ENCODE data around the gene WBP11. TPM values are rescaled to one million over a fixed set of nuclear protein-coding genes. Genes with fewer than 3 reads are reported as not detected.

Gene WBP11
- total RNA-seq, 1 experiment from 2014 or later: 47.3 TPM

GRCh38 chr12:14846876-14847580 is 43.8 kb upstream of the WBP11 start:
- Histone ChIP-seq H3K4me3 (ENCODE audit: low read depth in 2 of 2, low read length in 2 of 2) (no peak overlapping the region), H3K36me3 (ENCODE audit: control insufficient read depth, insufficient read depth, low read length) (no peaks in the 10 kb centered on the region), H3K4me1 (ENCODE audit: control insufficient read depth, insufficient read depth, low read length) (no peaks in the 10 kb centered on the region), H3K9me3 (ENCODE audit: control insufficient read depth, insufficient read depth, low read depth, low read length) (no peaks in the 10 kb centered on the region), H3K27me3 (ENCODE audit: control insufficient read depth, insufficient read depth, low read length) (no peaks in the 10 kb centered on the region), H3K27ac (ENCODE audit: low read length) (no peak overlapping the region)
- in situ Hi-C loops (cut with HindIII; ENCODE audit: low pct_unique_long_range_greater_than_20kb, low sequenced_read_pairs) (no loop called here), intact Hi-C loops (cut with micrococcal nuclease; ENCODE audit: unreplicated experiment) (loop anchor here (10.0 kb wide), 1 partner anchor 378 kb away; the partner anchor contains the start of gene RERG)
- no peak for DNase-seq (ENCODE audit: low read depth, low spot score)
- POLR2A ChIA-PET: interaction anchor here (0.5 kb wide), 1 partner anchor 71 kb away, joined by 4 read pairs; no protein-coding TSS in a partner anchor
- no TSS peak for BruUV-seq (replicated peaks)
- TF ChIP-seq, protein P1, sequence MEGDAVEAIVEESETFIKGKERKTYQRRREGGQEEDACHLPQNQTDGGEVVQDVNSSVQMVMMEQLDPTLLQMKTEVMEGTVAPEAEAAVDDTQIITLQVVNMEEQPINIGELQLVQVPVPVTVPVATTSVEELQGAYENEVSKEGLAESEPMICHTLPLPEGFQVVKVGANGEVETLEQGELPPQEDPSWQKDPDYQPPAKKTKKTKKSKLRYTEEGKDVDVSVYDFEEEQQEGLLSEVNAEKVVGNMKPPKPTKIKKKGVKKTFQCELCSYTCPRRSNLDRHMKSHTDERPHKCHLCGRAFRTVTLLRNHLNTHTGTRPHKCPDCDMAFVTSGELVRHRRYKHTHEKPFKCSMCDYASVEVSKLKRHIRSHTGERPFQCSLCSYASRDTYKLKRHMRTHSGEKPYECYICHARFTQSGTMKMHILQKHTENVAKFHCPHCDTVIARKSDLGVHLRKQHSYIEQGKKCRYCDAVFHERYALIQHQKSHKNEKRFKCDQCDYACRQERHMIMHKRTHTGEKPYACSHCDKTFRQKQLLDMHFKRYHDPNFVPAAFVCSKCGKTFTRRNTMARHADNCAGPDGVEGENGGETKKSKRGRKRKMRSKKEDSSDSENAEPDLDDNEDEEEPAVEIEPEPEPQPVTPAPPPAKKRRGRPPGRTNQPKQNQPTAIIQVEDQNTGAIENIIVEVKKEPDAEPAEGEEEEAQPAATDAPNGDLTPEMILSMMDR (IDR thresholded peaks at IDR 0.05): no peak
- TF ChIP-seq POLR2AphosphoS5 (IDR thresholded peaks at IDR 0.05; ENCODE audit: low read depth, low read length) (no peak), SIN3A (IDR thresholded peaks at IDR 0.05; ENCODE audit: borderline replicate concordance, insufficient read depth, low read depth, low read length) (no peak)
- CTCF ChIA-PET: no interaction called here
- no peak for ATAC-seq

DNA sequence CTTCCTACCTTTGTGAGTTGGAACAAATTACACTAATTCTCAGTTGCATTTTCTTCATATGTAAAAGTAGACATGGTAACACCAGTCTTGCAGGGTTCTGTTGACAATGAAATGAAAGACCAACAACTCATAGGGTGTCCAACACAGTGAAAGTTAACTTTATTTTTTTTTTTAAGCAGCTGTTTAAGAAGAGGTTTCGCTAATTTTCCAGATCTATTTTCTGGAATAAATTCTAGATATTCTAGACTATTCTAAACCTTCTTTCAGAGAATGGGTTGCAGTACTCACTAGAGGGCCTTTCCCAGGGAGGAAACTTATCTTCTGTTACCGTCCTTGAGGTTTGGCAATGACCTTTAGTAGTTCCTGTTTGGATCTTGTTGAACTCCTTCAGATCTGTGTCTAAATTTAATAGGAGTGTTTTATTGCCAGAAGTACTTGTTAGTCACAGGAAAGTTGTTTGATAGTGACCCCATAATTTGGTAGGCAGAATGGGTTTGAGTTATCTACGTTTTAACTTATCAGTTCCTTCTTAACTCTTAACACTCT is 42.8 kb upstream of the WBP11 start:
- intact Hi-C loops (cut with micrococcal nuclease; ENCODE audit: unreplicated experiment): loop anchor here (10.0 kb wide), 1 partner anchor 379 kb away; the partner anchor contains the start of gene RERG
- in situ Hi-C loops (cut with HindIII; ENCODE audit: low pct_unique_long_range_greater_than_20kb, low sequenced_read_pairs): no loop called here
- ChIA-PET POLR2A (interaction anchor here (0.5 kb wide), 1 partner anchor 70 kb away, joined by 4 read pairs; no protein-coding TSS in a partner anchor), CTCF (interaction anchor here (0.6 kb wide), 1 partner anchor 137 kb away, joined by 3 read pairs; no protein-coding TSS in a partner anchor)
- BruUV-seq (replicated peaks): no TSS peak
- H3K27ac ChIP-seq (ENCODE audit: low read length): no peak overlapping the region
- H3K27me3 ChIP-seq (ENCODE audit: control insufficient read depth, insufficient read depth, low read length): no peaks in the 10 kb centered on the region
- ATAC-seq: no peak
- no peak overlapping the region for H3K4me3 ChIP-seq (ENCODE audit: low read depth in 2 of 2, low read length in 2 of 2)
- DNase-seq (ENCODE audit: low read depth, low spot score): no peak
- no peaks in the 10 kb centered on the region for H3K4me1 ChIP-seq (ENCODE audit: control insufficient read depth, insufficient read depth, low read length)
- no peaks in the 10 kb centered on the region for H3K9me3 ChIP-seq (ENCODE audit: control insufficient read depth, insufficient read depth, low read depth, low read length)
- TF ChIP-seq TCF7L2 (IDR thresholded peaks at IDR 0.05; ENCODE audit: low read depth, low read length) (no peak), SIN3A (IDR thresholded peaks at IDR 0.05; ENCODE audit: borderline replicate concordance, insufficient read depth, low read depth, low read length) (no peak), POLR2AphosphoS5 (IDR thresholded peaks at IDR 0.05; ENCODE audit: low read depth, low read length) (no peak), REST (IDR thresholded peaks at IDR 0.05; ENCODE audit: insufficient read depth in 1 of 2, low read depth in 2 of 2, low read length in 1 of 2) (no peak)
- TF ChIP-seq, protein P1 (IDR thresholded peaks at IDR 0.05): no peak
- H3K36me3 ChIP-seq (ENCODE audit: control insufficient read depth, insufficient read depth, low read length): no peaks in the 10 kb centered on the region

All from Panc1 (cell line).